Stimulated activated CD8-positive, alpha-beta memory T cell treated with anti-CD3 and anti-CD28 coated beads, Interleukin-7, amount 100 ng/mL, for 1 hour (primary cell): Measurements from ENCODE around the gene CIZ1.

Experiments used
- DNase-seq, 2 donors: peaks; one replicate each; pipeline ENCODE4 v3.0.0-alpha.2; 2020; ENCODE audit warnings: low read depth in 2 of 2

Gene CIZ1

DNA sequence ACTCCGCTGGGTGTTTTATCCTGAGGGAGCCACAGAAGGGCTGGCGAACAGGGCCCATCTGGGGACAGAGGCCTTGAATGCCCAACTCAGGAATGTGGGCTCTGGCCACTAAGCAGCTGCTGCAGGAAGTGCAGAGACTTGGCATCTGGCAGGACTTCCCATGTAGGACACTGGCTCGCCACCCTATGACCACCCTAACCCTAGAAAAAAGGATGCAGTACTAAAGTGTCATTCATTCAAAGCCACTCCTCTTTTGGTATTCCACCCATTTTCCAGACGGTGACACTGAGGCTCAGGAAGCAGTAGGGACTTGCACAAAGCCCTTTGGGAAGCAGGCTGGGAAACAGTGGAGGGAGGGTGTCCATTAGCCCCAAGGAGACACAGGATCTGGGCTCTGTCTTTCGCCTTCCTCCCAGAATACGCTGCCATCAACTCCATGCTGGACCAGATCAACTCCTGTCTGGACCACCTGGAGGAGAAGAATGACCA is 28.3 kb downstream of the CIZ1 start:
- DNase-seq, result no peak

DNA sequence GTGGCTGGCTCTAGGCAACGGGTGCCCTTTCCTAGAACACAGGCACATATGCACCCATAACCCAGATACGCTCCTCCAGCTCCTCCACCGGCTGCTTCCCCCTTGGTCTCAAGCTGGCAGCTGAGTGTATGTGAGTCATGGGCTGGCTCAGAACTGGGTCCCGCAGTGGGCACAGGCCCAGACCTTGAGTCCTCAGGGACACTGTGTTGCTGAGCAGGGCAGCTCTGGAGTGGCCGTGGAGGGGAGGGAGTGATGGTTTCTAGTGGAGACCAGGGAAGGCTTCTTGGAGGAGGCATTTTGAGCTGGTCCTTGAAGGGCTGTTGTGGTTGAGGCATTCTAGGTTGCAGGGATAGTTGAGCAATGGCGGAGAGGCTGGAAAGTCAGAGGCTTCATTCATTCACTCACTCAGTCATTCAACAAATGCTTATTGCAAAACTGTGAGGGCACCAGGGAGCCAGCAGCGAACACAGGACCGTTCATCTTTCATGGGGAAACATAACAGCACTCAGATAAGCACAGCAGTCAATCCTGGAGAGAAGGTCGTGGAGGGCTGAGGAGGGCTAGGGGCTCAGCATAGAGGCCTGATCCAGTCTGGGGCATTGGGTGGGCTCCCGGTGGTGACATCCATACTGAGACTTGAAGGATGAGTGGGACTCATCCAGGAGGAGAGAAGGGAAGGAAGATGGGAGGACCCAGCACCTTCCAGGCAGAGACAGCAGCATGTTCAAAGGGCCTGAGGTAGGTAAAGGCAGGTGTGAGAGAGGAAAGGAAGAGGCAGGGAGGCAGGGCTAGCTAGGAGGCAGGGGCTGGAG is 29.0 kb downstream of the CIZ1 start:
- DNase-seq, result no peak

- DNase-seq, result no peak
These were observed 30.0 kb downstream of the CIZ1 start for GRCh38 chr9:128161215-128161902.

DNA sequence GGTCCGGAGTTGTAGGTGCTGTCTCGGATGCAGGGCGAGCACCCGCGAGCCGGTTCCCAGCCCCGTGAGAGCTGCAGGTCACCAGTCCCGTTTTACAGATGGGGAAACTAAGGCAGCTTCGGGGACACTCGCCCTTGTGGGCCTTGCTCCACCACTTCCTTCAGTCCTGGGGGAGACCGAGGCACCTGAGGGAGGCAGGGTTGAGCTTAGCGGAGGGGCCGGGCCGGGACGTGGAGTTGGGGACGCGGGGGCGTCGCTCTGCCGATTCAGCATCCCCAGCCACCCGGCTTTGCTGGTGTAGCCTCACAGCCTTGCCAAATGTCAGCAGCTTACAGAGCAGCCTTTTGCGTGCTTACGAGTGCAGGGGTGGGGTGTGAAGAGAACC is 30.8 kb downstream of the CIZ1 start:
- DNase-seq, result no peak

- peak; percentile 84 to 92 for DNase-seq
These were observed 31.4 kb downstream of the CIZ1 start, which contains the start of gene BBLN for GRCh38 chr9:128159784-128160602. Gene BBLN, plus strand, starts transcription at chr9:128160265. Its CDS starts 143 bp downstream, at chr9:128160408.

- DNase-seq, result no peak
These were observed 31.9 kb downstream of the CIZ1 start for GRCh38 chr9:128159522-128159783.

DNA sequence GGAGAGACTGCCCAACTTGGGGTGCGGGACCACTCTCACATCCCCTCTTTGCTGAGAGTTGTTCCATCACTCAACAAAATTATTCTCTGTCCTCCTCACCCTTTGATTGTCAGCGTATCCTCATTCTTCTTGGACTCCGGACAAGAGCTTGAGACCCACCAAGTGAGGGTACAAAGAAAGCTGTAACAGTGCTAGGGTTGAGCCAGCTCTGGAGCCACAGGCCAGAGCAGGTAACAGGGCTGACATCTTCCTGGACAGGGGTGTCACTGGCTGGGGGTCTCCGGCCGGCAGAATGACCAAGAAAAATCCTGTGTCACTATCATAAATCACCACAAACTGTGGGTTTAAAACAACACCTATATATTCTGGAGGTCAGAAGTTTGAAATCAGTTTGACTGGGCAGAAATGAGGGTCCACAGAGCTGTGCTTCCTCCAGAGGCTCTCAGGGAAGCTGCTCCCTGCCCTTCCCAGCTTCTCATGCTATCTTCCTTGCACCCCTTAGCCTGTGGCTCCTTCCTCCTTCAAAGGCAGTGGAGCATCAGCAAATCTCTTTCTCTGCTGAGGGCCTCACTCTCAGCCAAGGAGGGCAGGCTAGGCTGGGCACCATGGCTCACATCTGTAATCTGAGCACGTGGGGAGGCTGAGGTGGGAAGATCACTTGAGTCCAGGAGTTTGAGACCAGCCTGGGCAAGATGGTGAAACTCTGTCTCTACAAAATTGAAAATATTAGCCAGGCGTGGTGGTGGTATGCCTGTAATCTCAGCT is 35.5 kb downstream of the CIZ1 start:
- DNase-seq, result no peak

- no peak for DNase-seq
These were observed 37.3 kb downstream of the CIZ1 start for GRCh38 chr9:128153947-128154695.

- DNase-seq, result no peak
These were observed 38.1 kb downstream of the CIZ1 start for GRCh38 chr9:128153060-128153946.

- no peak for DNase-seq
These were observed 39.0 kb downstream of the CIZ1 start for GRCh38 chr9:128152133-128153059.

DNA sequence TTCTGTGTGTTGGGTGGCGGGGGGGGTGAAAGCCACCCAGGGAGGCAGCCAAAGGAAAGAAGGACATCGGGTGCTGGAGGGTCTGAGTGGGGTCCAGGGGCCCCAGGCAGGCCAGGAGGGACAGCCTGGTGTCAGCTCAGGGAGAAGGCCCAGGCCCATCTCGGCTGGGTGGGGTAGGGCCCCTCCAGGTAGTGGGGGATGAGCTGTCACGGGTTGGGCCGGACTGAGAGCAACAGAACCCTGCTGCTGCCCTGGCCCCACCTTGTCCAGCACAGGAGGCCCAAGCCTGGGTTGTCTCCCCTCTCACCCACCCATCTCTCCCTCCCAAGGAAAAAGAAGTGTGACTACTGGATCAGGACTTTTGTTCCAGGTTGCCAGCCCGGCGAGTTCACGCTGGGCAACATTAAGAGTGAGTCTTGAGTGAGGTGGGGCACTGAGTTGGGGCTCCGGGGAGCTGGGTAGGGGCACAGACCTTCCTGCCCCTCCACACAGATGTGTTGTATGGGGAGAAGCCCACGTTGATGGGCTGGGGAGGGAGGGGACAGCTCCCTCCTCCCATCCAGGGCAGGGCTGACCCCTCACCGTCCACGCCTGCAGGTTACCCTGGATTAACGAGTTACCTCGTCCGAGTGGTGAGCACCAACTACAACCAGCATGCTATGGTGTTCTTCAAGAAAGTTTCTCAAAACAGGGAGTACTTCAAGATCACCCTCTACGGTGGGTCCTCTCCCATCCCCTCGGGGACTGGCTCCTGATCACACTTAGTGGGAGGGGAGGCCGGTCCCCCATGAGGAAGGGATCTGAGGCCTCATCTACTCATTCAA is 39.9 kb downstream of the CIZ1 start:
- no peak for DNase-seq

DNA sequence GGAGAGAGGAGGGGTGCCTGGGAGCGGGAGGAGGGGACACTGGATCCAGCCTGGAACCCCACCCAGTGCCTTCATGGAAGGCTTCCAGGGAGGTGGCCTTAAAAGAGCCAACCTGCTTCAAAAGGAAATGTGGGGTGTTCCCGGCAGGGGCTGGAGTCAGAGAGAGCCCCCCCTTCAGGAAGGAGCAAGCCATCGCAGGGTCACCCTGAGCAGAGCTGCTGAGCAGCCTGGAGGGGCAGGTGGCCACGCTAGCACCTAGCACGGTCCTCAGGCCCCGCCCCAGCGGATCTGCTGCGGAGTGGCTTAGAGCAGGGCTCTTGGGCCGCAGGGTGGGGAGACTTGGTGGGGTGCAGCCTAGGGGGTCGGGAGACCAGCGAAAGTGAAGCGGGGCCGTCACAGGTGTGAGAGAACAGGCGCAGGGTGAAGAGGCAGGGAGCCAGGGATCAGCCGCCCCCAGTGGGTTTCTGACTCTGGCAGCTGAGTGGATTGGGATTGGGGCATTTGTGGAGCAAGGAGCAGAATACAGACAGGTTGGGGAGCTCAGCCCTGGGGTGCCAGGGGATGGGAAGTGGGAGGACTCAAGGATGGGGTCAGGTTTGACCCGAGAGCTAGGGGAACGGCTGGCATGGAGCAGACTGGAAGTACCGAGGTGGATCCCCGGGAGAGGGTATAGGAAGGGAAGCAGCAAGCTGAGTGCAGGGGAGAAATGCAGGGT is 40.6 kb downstream of the CIZ1 start:
- no peak for DNase-seq

GRCh38 chr9:128149951-128150593 is 41.3 kb downstream of the CIZ1 start:
- DNase-seq, result no peak

DNA sequence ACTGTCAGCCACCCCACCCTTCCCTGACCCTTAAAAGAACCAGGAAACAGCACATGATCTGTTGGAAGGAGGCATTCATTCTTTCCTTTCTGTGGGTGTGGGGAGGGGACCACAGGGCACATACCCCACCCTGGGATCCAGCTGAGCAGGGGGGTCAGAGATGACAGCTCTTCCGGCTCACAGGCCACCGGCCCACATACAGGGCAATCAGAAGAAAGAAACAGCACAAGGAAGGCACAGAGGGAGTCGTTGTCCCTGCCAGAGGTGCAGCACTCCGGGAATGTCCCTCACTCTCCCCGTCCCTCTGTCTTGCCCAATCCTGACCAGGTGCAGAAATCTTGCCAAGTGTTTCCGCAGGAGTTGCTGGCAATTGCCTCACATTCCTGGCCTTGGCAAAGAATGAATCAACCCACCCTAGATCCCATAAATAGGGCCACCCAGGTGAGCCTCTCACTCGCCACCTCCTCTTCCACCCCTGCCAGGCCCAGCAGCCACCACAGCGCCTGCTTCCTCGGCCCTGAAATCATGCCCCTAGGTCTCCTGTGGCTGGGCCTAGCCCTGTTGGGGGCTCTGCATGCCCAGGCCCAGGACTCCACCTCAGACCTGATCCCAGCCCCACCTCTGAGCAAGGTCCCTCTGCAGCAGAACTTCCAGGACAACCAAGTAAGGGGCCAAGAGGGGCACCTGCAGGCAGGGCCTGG is 42.2 kb downstream of the CIZ1 start, which contains the start of gene LCN2:
TSS of gene LCN2 (plus strand) at position 453 of the 701 bp plus-strand sequence. CDS start at position 526, 73 bp downstream.
- no peak for DNase-seq

GRCh38 chr9:128148509-128149000 is 42.8 kb downstream of the CIZ1 start:
- DNase-seq, result no peak
